Glutamatergic neuron (in vitro differentiated cells): ENCODE measurements around the gene CCDC171. TPM values are rescaled to one million over a fixed set of nuclear protein-coding genes. Genes with fewer than 3 reads are reported as not detected.

Experiments
- DNase-seq: peaks from one replicate; pipeline ENCODE4 v3.0.0; 2022
- H3K27ac Mint-ChIP-seq: one replicate; pipeline ENCODE4 v1.8.0; 2020; ENCODE audit warnings: mild to moderate bottlenecking, mixed read lengths, inconsistent platforms; ENCODE audit not compliant: unreplicated experiment
- H3K27me3 Mint-ChIP-seq: one replicate; pipeline ENCODE4 v1.8.0; 2020; ENCODE audit warnings: mild to moderate bottlenecking, moderate library complexity, mixed read lengths, inconsistent platforms; ENCODE audit not compliant: unreplicated experiment
- H3K36me3 Mint-ChIP-seq: one replicate; pipeline ENCODE4 v1.8.0; 2020; ENCODE audit warnings: mild to moderate bottlenecking, mixed read lengths, inconsistent platforms; ENCODE audit not compliant: unreplicated experiment
- H3K4me1 Mint-ChIP-seq: one replicate; pipeline ENCODE4 v1.8.0; 2020; ENCODE audit warnings: mild to moderate bottlenecking, low read depth, mixed read lengths, inconsistent platforms; ENCODE audit not compliant: unreplicated experiment
- H3K4me3 Mint-ChIP-seq: one replicate; pipeline ENCODE4 v1.8.0; 2020; ENCODE audit warnings: mild to moderate bottlenecking, mixed read lengths, inconsistent platforms; ENCODE audit not compliant: unreplicated experiment
- H3K9me3 Mint-ChIP-seq: one replicate; pipeline ENCODE4 v1.8.0; 2020; ENCODE audit warnings: mild to moderate bottlenecking, moderate library complexity, mixed read lengths, inconsistent platforms; ENCODE audit not compliant: unreplicated experiment
- total RNA-seq: library from RNA; stranded (reverse); fragmentation: NEBNext Ultra II Directional; extraction: Animal tissue kit (Norgen Biotek cat#: 25700); gene quantifications from one replicate; pipeline ENCODE4 v1.2.1, GENCODE V29; 2021; ENCODE audit not compliant: unreplicated experiment
- TF ChIP-seq, protein P1 (sequence below): fragments of 200-600 bp; sonication (generic); IDR thresholded peaks from one replicate; pipeline ENCODE4 v1.5.0; 2021; ENCODE audit not compliant: partially characterized antibody, unreplicated experiment

The CCDC171 gene
- total RNA-seq, 1 donor from 2014 or later = 3.2 TPM

DNA sequence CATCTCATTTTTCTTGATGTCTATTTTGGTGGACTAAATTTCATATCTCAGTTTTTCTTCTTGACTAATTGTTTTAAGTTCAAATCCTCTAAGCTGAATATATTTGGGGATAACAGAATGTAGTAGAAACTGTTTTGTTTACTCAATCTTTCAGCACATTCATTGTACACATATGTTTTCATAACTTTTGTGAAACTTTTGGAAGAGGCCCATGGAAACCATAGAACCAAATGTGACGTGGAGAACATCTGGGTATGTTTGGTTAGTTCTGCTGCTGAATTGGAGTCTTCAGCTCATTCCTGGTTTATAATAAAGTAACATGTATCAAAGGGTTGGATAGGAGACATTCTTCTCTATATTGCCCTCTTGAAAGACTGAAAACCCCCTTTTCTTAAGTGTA, 88.4 kb downstream of the CCDC171 start:
- no peaks in the 10 kb centered on the region for H3K9me3 Mint-ChIP-seq
- no peak overlapping the region for H3K27ac Mint-ChIP-seq
- H3K4me3 Mint-ChIP-seq = no peak overlapping the region
- H3K27me3 Mint-ChIP-seq = peaks cover 1% of the 10 kb centered on the region
- H3K36me3 Mint-ChIP-seq = no peaks in the 10 kb centered on the region
- TF ChIP-seq, protein P1, sequence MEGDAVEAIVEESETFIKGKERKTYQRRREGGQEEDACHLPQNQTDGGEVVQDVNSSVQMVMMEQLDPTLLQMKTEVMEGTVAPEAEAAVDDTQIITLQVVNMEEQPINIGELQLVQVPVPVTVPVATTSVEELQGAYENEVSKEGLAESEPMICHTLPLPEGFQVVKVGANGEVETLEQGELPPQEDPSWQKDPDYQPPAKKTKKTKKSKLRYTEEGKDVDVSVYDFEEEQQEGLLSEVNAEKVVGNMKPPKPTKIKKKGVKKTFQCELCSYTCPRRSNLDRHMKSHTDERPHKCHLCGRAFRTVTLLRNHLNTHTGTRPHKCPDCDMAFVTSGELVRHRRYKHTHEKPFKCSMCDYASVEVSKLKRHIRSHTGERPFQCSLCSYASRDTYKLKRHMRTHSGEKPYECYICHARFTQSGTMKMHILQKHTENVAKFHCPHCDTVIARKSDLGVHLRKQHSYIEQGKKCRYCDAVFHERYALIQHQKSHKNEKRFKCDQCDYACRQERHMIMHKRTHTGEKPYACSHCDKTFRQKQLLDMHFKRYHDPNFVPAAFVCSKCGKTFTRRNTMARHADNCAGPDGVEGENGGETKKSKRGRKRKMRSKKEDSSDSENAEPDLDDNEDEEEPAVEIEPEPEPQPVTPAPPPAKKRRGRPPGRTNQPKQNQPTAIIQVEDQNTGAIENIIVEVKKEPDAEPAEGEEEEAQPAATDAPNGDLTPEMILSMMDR = no peak
- no peaks in the 10 kb centered on the region for H3K4me1 Mint-ChIP-seq
- no peak for DNase-seq

DNA sequence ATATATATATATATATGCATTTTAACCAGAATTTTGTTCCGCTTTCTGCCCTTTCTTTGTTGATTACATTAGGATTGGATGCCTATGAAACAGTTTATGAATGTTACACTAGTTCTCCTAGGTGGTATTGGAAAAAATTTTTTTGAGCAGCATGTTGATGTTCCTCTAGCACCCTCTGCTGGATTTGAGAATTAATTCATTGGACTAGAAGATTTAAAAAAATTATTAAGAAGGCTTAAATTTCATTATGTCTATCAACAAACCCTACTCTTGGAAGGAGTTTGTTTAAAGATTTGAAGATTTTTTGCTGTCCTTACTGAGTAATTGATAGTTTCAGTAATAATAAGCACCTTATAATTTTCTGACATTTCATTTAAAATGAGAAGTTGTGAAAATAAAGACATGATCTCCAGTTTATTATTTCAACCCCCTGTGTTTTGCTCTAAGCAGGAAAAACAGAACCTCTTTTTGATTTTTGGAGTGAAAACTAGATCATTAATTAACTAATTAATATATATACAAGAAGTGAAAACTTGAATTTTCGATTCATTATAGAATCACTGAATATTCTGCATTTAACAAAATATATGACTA, 89.6 kb downstream of the CCDC171 start:
- H3K4me1 Mint-ChIP-seq = no peaks in the 10 kb centered on the region
- no peaks in the 10 kb centered on the region for H3K9me3 Mint-ChIP-seq
- TF ChIP-seq, protein P1 = peak; percentile 69
- H3K4me3 Mint-ChIP-seq = no peak overlapping the region
- H3K36me3 Mint-ChIP-seq = no peaks in the 10 kb centered on the region
- no peak overlapping the region for H3K27ac Mint-ChIP-seq
- DNase-seq = no peak
- H3K27me3 Mint-ChIP-seq = peaks cover 1% of the 10 kb centered on the region

DNA sequence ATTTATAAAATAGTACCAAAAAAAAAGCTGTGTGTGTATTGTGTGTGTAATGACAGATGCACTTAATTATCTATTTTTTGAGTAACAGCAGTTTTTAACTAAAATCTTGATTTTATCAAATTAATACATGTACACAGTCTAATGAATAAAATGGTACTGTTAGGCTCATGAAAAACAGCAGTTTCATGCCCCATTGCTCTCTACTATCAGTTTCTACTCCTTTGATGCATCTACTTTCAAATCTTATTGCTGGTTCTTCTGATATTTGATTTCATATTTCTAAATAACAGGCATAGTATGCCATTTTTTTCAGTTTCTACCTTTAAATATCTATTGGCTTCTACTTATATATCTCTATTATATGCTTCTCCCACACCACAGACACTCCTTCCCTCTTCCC, 117.4 kb downstream of the CCDC171 start:
- peaks cover 5% of the 10 kb centered on the region for H3K36me3 Mint-ChIP-seq
- no peak for DNase-seq
- peaks cover 2% of the 10 kb centered on the region for H3K9me3 Mint-ChIP-seq
- no peaks in the 10 kb centered on the region for H3K4me1 Mint-ChIP-seq
- TF ChIP-seq, protein P1 = no peak
- no peak overlapping the region for H3K27ac Mint-ChIP-seq
- H3K27me3 Mint-ChIP-seq = no peaks in the 10 kb centered on the region
- H3K4me3 Mint-ChIP-seq = no peak overlapping the region

DNA sequence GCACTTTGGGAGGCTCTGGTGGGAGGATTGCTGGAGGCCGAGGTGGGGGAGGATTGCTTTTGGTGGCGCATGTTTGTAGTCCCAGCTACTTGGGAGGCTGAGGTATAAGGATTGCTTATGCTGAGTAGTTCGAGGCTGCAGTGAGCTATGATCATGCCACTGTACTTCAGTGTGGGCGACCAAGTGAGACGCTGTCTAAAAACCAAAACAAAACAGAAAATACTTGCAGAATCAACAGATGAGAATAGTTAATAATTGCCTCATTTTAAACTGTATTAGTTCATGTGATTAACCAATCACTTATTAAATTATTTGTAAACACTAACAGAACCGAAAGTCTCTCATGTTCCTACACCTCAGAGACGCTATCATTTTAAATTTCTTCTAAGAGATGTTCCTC, 118.1 kb downstream of the CCDC171 start:
- Mint-ChIP-seq H3K9me3 (peaks cover 2% of the 10 kb centered on the region), H3K27me3 (no peaks in the 10 kb centered on the region), H3K27ac (no peak overlapping the region), H3K4me3 (no peak overlapping the region), H3K4me1 (no peaks in the 10 kb centered on the region), H3K36me3 (peaks cover 5% of the 10 kb centered on the region)
- no peak for DNase-seq
- TF ChIP-seq, protein P1 = no peak

DNA sequence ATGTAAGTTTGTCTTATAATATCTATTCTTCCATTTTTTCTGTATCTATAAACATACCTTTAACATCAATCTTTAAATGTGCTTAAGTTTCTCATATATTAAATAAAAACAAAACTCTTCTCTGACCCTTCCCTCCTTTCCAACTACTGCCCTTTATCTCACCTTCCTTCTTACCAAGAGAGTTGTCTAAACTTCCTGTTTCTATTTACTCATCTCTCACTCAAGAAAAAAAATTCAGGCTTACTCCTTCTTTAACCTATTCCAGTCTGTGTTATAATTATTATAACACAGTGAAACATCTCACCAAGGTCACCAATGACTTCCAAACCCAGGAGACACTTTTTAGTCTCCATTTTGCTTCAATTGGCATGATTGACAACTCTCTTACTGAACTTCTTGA, 140.9 kb downstream of the CCDC171 start:
- Mint-ChIP-seq H3K27ac (no peak overlapping the region), H3K27me3 (no peaks in the 10 kb centered on the region), H3K9me3 (no peaks in the 10 kb centered on the region), H3K4me3 (no peak overlapping the region), H3K4me1 (no peaks in the 10 kb centered on the region), H3K36me3 (no peaks in the 10 kb centered on the region)
- no peak for DNase-seq
- TF ChIP-seq, protein P1 = no peak
